ENCODE data around the gene HOMER1.
"Not testable (repeated sequence)": the region's sequence is repeated elsewhere in the genome, so short reads cannot be mapped to it uniquely, and the experiment has no call there.

HOMER1 gene

DNA sequence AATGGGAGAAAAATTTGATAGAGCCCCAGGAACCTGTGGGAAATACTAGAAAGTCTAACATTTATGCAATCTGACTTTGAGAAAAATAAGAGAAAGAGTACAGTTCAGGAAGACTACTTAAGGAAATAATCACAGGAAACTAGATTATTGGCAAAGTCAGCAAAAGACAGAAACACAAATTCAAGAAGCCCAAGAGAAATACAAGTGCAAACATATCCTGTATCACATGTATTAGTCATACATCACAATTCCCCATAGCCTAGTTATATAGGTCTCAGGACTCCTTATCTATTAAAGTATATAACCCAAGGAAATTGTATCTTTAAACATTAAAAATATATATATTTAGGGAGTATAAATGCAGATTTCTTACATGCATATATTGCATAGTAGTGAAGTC is 100.8 kb downstream of the HOMER1 start:
- no peak for FAIRE-seq

GRCh38 chr5:79408028-79408427 is 105.9 kb downstream of the HOMER1 start:
- no peak for FAIRE-seq

DNA sequence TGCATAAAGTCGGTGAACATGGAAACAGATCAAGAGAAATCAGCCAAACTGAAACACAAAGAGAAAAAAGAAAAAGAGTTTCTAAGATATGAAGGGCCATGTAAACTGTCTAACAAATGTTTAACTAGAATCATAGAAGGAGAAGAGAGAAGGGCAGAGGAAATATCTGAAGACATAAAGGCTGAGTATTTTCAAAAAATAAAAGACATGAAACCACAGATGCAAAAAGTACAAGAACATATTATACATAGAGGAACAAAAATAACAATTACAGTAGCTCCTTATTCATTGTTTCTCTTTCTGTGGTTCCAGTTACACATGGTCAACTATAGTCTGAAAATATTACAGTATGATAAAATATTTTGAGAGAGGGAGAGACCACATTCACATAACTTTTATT is 106.3 kb downstream of the HOMER1 start:
- no peak for FAIRE-seq

DNA sequence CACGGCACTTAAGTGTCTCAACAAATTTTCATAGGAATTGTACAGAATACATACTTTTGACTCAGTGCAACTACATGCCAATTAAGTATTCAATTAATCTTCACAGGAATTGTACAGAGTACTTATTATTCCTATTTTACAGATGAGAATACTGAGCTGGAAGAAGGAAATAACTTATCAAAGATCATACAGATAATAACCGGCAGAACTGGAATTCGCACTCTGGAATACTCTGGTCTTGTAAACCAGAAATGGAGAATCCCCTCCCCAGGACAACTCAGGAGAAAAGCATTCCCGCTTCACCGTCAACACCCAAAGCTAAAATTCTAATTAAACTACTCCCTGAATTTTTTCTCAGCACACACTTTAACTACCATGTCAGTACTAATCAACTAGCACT is 112.7 kb downstream of the HOMER1 start:
- no peak for FAIRE-seq

- no peak for FAIRE-seq
Measured at GRCh38 chr5:79399046-79399445, 114.9 kb downstream of the HOMER1 start.

DNA sequence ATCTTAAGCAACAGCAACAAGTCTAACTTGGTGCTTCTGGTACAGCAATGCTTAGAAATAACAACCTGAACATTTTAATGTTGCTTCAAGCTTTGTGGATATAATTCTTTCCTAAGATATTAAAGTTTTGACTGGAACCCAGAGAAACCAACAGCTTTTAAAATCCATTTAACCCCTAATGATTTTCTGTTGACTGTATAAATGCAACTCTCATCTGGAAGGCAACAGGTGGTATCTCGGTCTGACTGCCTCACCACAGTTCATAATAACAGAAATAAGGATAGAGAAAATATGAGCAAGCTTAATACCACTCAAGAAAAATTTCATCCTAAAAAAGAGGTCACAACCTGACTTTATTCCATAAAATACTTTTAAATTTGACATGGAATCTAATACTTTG is 116.9 kb downstream of the HOMER1 start:
- FAIRE-seq = no peak

DNA sequence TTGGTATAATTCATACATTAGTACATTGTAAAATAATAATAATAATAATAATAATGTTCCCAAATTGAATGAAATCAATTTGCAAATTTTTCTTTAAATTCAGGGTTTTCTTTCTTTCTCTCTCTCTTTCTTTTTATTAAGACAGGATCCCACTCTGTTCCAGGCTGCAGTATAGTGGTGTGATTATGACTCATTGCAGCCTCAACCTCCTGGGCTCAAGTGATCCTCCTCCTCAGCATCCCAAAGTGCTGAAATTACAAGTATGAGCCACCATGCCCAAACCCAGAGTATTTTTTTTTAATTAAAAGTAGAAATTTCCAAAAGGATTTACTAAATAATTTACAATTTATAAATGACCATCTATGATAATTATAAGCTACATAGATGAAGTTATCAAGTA is 117.7 kb downstream of the HOMER1 start:
- FAIRE-seq = no peak

DNA sequence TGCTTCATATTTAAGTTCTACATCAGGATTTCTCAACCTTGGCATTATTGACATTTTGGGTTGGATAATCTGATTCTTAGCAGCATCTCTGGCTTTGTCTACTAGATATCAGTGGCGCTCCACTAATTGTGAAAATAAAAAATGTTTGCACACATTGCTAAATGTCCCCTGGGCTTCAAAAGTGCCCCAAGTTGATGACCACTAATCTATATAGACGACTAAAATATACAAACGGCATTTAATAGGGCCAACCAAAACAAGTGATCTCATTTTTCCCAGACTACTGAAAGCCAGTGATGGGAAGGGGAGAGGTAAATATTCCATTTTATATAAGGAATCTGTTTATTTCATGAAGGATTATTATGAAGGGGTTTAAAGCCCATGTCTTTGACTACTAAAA is 118.6 kb downstream of the HOMER1 start:
- FAIRE-seq = no peak

DNA sequence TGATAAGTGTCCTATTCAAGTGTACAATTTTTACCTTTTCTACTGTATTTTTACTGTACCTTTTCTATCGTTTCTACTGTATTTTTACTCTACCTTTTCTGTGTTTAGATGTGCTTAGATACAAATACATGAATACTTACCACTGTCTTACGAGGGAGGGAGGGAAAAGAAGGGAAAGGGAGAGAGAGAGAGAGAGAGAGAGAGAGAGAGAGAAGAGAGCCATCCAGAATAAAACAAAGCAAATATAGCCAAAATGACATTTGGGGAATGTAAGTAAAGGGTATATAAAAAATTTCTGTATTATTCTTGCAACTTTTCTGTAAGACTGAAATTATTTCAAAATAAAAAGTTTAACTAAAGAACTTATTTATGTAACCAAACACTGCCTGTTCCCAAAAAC is 121.2 kb downstream of the HOMER1 start:
- FAIRE-seq = no peak

GRCh38 chr5:79386679-79387078 is 127.3 kb downstream of the HOMER1 start:
- FAIRE-seq = no peak

DNA sequence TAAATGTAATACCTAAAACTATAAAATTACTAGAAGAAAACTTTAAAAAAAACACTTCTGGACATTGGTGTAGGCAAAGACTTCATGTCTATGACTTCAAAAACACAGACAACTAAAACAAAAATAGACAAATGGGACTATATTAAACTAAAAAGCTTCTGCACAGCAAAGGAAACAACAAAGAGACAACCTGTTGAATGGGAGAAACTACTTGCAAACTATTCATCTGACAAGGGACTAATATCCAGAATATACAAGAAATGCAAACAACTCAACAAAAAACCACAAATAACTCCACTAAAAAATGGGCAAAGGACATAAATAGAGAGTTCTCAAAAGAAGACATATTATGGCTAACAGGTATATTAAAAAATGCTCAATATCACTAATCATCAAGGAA is 128.8 kb downstream of the HOMER1 start:
- not testable (repeated sequence) for FAIRE-seq

DNA sequence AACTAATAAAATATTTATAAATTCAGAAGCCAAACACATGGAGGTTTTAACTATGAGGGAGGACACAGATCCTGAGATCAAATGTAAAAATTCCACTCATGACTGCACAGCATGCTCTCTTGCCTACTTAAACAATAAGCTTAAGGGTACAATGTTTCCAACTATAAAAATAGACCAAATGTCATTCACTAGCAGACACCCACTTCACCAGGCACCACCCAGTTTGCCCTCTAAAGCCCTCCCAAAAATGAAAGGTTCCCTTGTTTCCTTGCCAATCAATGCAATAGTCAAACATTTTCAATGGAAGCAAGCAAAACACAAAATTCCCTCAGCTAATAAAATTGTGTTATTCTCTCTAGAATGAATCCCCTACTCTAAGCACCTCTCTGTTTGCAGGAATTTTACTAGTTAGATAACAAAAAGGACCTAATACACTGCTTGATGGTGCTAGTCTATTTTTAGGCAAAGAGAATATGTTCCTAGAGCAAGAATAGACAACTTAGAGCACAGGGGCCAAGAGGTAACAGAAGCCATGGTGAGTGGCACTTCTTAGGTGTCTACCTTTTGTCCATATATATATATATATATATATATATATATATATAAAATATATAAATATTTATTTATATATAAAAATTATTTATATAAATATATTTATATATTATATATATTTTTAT is 135.3 kb downstream of the HOMER1 start:
- no peak for FAIRE-seq

- FAIRE-seq = no peak
Measured at GRCh38 chr5:79357398-79357797, 156.5 kb downstream of the HOMER1 start.

DNA sequence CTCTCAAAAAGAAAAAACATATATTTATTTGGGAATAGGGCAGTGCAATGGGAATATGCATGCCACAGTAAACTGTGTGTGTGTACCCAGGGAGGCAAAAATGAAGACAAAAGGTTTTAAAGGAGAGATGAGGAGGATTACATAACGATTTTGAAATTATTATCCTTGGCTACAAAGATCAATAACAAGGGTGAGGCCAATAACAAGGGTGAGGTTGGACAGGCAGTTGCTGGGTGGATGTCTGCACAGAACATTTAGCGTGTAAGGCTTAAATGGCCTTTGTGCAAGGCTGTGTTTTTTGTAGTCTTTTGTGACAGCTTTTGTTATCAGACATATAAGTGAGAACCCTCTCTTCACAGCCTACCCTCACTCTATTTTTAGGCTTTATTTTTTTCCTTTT is 164.1 kb downstream of the HOMER1 start:
- FAIRE-seq = no peak

DNA sequence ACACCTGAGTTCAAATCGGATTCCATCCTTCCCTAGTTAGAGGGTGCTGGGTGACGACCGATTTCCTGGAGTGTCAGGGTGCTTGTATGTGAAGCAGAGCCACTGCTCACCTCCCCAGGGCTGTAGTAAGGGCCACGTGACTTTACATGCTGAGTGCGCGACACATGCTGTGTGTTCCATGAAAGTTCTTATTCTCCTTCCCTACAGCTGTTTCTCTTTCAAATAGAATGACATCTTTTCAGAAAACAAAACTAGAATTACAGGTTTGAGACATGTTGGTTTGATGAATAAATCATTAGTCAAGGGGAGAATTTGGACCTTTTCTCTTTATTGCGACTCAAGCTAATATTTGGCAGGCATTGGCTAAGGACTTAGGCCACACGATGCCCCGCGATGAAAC is 164.9 kb downstream of the HOMER1 start:
- no peak for FAIRE-seq

DNA sequence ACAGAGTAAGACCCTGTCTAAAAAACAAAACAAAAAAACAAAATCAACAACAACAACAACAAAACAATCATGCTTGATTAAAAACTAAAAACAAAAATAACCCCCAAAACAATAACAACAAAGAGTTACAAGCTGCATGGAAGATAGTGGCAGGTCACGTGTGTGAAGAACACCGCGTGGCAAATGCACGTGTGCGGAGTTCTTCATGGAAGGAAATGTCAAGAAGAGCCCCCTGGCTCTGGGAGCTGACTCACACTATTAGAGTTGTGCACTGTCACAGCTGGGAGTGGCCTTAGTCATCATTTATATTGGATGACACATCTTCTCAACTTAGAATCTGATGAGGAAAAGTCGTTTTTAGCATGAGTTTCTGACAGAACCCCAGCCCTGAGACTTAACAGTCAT is 167.5 kb downstream of the HOMER1 start:
- FAIRE-seq = no peak

DNA sequence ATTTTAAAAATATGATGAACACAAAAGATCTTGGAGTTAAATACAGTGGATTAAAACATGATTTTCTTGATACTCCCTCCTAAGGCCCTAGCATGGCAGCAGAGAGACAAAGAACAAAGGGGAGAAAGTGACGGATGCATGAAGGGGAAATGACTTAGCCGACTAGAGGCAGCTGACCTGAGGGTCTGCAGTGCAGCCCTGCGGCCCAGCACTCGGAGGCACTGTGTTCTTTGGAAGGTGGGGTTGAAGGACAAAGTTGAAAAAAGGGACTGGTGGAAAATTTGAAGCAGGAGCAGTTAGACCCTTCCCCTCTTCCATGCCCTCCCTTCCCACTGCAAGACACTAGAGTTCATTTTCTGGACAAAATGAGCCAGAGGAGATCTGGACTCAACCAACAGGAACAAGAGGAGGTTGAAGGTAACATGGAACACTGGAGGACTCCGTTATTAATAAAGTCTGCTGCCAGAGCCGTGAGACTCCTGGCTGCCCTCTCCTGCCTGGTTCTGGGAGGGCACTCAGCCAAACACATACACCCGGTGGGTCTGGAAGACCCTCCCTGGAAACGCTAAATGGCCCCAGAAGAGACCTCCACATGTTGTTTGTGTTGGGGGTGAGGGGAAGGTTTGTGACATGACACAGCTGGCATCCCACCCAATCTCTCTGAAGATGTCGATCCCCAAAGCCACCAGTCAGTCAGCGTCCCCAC is 179.9 kb downstream of the HOMER1 start:
- no peak for FAIRE-seq

- no peak for FAIRE-seq
Measured at GRCh38 chr5:79330071-79330470, 183.9 kb downstream of the HOMER1 start.

DNA sequence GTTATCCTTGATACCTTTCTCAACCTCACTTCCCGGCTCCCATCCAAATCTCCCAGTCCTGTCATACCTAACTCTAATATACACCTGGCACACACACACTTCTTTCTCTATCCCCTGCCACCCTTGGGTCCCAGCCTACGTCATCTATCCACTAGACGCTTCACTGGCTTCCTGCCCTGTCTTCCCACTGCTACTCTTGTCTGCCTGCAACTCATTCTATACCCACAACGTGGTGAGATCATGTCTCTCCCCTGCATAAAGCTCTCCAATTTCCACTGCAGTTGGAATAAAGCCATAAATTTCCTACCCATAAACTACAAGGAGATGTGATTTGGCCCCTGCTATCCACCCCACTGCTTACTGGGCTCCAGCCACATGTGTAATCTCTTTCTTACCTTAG is 184.5 kb downstream of the HOMER1 start:
- FAIRE-seq = no peak

Measured in colon (tissue), 2 donors.